ENCODE results near the gene GGTA1.

Gene GGTA1

GRCh38 chr9:121474231-121474947 lies 25.3 kb downstream of the GGTA1 start:
- Histone ChIP-seq H2BK15ac (ENCODE audit: low read length) (no peak overlapping the region), H2BK120ac (ENCODE audit: low read depth, low read length) (no peak overlapping the region), H3K27me3 (ENCODE audit: control insufficient read depth in 3 of 3, insufficient read depth in 3 of 3, low read depth in 1 of 3, low read length in 3 of 3) (peaks cover 0 to 49% (median 0%) of the 10 kb centered on the region in 3 experiments), H3K9ac (ENCODE audit: low read depth, low read length, poor library complexity) (no peak overlapping the region), H3K36me3 (replicated peaks in 1 of 2; ENCODE audit: control insufficient read depth in 2 of 2, insufficient read depth in 2 of 2, low read length in 2 of 2) (no peaks in the 10 kb centered on the region), H3K14ac (ENCODE audit: low read length) (no peak overlapping the region), H3K79me1 (ENCODE audit: low read depth, low read length) (no peaks in the 10 kb centered on the region), H4K8ac (ENCODE audit: low read depth, low read length) (no peak overlapping the region), H3K18ac (ENCODE audit: low read length) (no peak overlapping the region), H3K27ac (replicated peaks; ENCODE audit: low read length) (no peak overlapping the region), H2BK5ac (ENCODE audit: low read length) (no peak overlapping the region), H3K9me3 (replicated peaks in 1 of 2; ENCODE audit: control insufficient read depth in 2 of 2, insufficient read depth in 1 of 2, low read depth in 1 of 2, low read length in 2 of 2) (no peaks in the 10 kb centered on the region), H2AK5ac (ENCODE audit: low read depth, low read length) (no peak overlapping the region), H3K4me2 (ENCODE audit: insufficient read depth, low read length, poor library complexity, severe bottlenecking) (no peak overlapping the region), H2BK12ac (ENCODE audit: low read length) (no peak overlapping the region), H3K4me3 (ENCODE audit: low read length in 2 of 2) (no peak overlapping the region), H3K4ac (ENCODE audit: low read length) (no peak overlapping the region), H2AFZ (ENCODE audit: low read length) (no peak overlapping the region), H4K91ac (ENCODE audit: low read depth, low read length, poor library complexity) (no peak overlapping the region), H3K4me1 (ENCODE audit: control insufficient read depth in 2 of 2, insufficient read depth in 1 of 2, low read depth in 1 of 2, low read length in 2 of 2) (peaks cover 0 to 6% of the 10 kb centered on the region in 2 donors), H3K23ac (ENCODE audit: low read depth, low read length, poor library complexity) (no peak overlapping the region)
- no CpG with 5 or more reads among the region's 10 CpGs for WGBS, 2 donors (ENCODE audit: extremely low coverage in 2 of 2, insufficient read length in 2 of 2, insufficient replicate concordance in 1 of 2)
- DNase-seq (ENCODE audit: low spot score) = no peak

- Histone ChIP-seq H3K4me1 (ENCODE audit: control insufficient read depth in 2 of 2, insufficient read depth in 1 of 2, low read depth in 1 of 2, low read length in 2 of 2) (peaks cover 0 to 2% of the 10 kb centered on the region in 2 donors), H3K4me3 (ENCODE audit: low read length in 2 of 2) (no peak overlapping the region), H2BK15ac (ENCODE audit: low read length) (no peak overlapping the region), H4K8ac (ENCODE audit: low read depth, low read length) (no peak overlapping the region), H2BK120ac (ENCODE audit: low read depth, low read length) (no peak overlapping the region), H2AK5ac (ENCODE audit: low read depth, low read length) (no peak overlapping the region), H2BK5ac (ENCODE audit: low read length) (no peak overlapping the region), H3K79me1 (ENCODE audit: low read depth, low read length) (no peaks in the 10 kb centered on the region), H3K27me3 (ENCODE audit: control insufficient read depth in 3 of 3, insufficient read depth in 3 of 3, low read depth in 1 of 3, low read length in 3 of 3) (peaks cover 0 to 46% (median 0%) of the 10 kb centered on the region in 3 experiments), H3K14ac (ENCODE audit: low read length) (no peak overlapping the region), H3K9me3 (replicated peaks in 1 of 2; ENCODE audit: control insufficient read depth in 2 of 2, insufficient read depth in 1 of 2, low read depth in 1 of 2, low read length in 2 of 2) (no peaks in the 10 kb centered on the region), H3K27ac (replicated peaks; ENCODE audit: low read length) (no peak overlapping the region), H3K18ac (ENCODE audit: low read length) (no peak overlapping the region), H3K23ac (ENCODE audit: low read depth, low read length, poor library complexity) (no peak overlapping the region), H3K36me3 (replicated peaks in 1 of 2; ENCODE audit: control insufficient read depth in 2 of 2, insufficient read depth in 2 of 2, low read length in 2 of 2) (no peaks in the 10 kb centered on the region), H4K91ac (ENCODE audit: low read depth, low read length, poor library complexity) (no peak overlapping the region), H3K9ac (ENCODE audit: low read depth, low read length, poor library complexity) (no peak overlapping the region), H3K4ac (ENCODE audit: low read length) (no peak overlapping the region), H2AFZ (ENCODE audit: low read length) (no peak overlapping the region), H2BK12ac (ENCODE audit: low read length) (no peak overlapping the region), H3K4me2 (ENCODE audit: insufficient read depth, low read length, poor library complexity, severe bottlenecking) (no peak overlapping the region)
- no CpG with 5 or more reads among the region's 6 CpGs for WGBS, 2 donors (ENCODE audit: extremely low coverage in 2 of 2, insufficient read length in 2 of 2, insufficient replicate concordance in 1 of 2)
- DNase-seq (ENCODE audit: low spot score) = no peak
Observed at GRCh38 chr9:121473229-121473628, 26.4 kb downstream of the GGTA1 start.

- Histone ChIP-seq H2BK12ac (ENCODE audit: low read length) (no peak overlapping the region), H2BK5ac (ENCODE audit: low read length) (no peak overlapping the region), H2BK120ac (ENCODE audit: low read depth, low read length) (no peak overlapping the region), H3K4me1 (ENCODE audit: control insufficient read depth in 2 of 2, insufficient read depth in 1 of 2, low read depth in 1 of 2, low read length in 2 of 2) (peaks cover 0 to 2% of the 10 kb centered on the region in 2 donors), H3K27me3 (ENCODE audit: control insufficient read depth in 3 of 3, insufficient read depth in 3 of 3, low read depth in 1 of 3, low read length in 3 of 3) (peaks cover 0 to 41% (median 0%) of the 10 kb centered on the region in 3 experiments), H3K36me3 (replicated peaks in 1 of 2; ENCODE audit: control insufficient read depth in 2 of 2, insufficient read depth in 2 of 2, low read length in 2 of 2) (no peaks in the 10 kb centered on the region), H3K23ac (ENCODE audit: low read depth, low read length, poor library complexity) (no peak overlapping the region), H3K9ac (ENCODE audit: low read depth, low read length, poor library complexity) (no peak overlapping the region), H3K79me1 (ENCODE audit: low read depth, low read length) (no peaks in the 10 kb centered on the region), H3K4ac (ENCODE audit: low read length) (no peak overlapping the region), H3K9me3 (replicated peaks in 1 of 2; ENCODE audit: control insufficient read depth in 2 of 2, insufficient read depth in 1 of 2, low read depth in 1 of 2, low read length in 2 of 2) (no peaks in the 10 kb centered on the region), H3K27ac (replicated peaks; ENCODE audit: low read length) (no peak overlapping the region), H3K18ac (ENCODE audit: low read length) (no peak overlapping the region), H3K4me3 (ENCODE audit: low read length in 2 of 2) (no peak overlapping the region), H4K91ac (ENCODE audit: low read depth, low read length, poor library complexity) (no peak overlapping the region), H3K14ac (ENCODE audit: low read length) (no peak overlapping the region), H2AFZ (ENCODE audit: low read length) (no peak overlapping the region), H2AK5ac (ENCODE audit: low read depth, low read length) (no peak overlapping the region), H2BK15ac (ENCODE audit: low read length) (no peak overlapping the region), H3K4me2 (ENCODE audit: insufficient read depth, low read length, poor library complexity, severe bottlenecking) (no peak overlapping the region), H4K8ac (ENCODE audit: low read depth, low read length) (no peak overlapping the region)
- no peak for DNase-seq (ENCODE audit: low spot score)
- WGBS, 2 donors (ENCODE audit: extremely low coverage in 2 of 2, insufficient read length in 2 of 2, insufficient replicate concordance in 1 of 2) = no CpG with 5 or more reads among the region's 5 CpGs
Observed at GRCh38 chr9:121472446-121472845, 27.2 kb downstream of the GGTA1 start.

- no peaks in the 10 kb centered on the region for H3K4me1 ChIP-seq (ENCODE audit: control insufficient read depth in 2 of 2, insufficient read depth in 1 of 2, low read depth in 1 of 2, low read length in 2 of 2)
- no peaks in the 10 kb centered on the region for H3K36me3 ChIP-seq (replicated peaks in 1 of 2; ENCODE audit: control insufficient read depth in 2 of 2, insufficient read depth in 2 of 2, low read length in 2 of 2)
- DNase-seq (ENCODE audit: low spot score) = no peak
- no peak overlapping the region for H2BK15ac ChIP-seq (ENCODE audit: low read length)
- H2AFZ ChIP-seq (ENCODE audit: low read length) = no peak overlapping the region
- no peak overlapping the region for H3K23ac ChIP-seq (ENCODE audit: low read depth, low read length, poor library complexity)
- H2BK12ac ChIP-seq (ENCODE audit: low read length) = no peak overlapping the region
- no peaks in the 10 kb centered on the region for H3K9me3 ChIP-seq (replicated peaks in 1 of 2; ENCODE audit: control insufficient read depth in 2 of 2, insufficient read depth in 1 of 2, low read depth in 1 of 2, low read length in 2 of 2)
- no CpG with 5 or more reads among the region's 1 CpG for WGBS, 2 donors (ENCODE audit: extremely low coverage in 2 of 2, insufficient read length in 2 of 2, insufficient replicate concordance in 1 of 2)
- H3K4me2 ChIP-seq (ENCODE audit: insufficient read depth, low read length, poor library complexity, severe bottlenecking) = no peak overlapping the region
- no peak overlapping the region for H3K27ac ChIP-seq (replicated peaks; ENCODE audit: low read length)
- H4K8ac ChIP-seq (ENCODE audit: low read depth, low read length) = no peak overlapping the region
- H3K27me3 ChIP-seq (ENCODE audit: control insufficient read depth in 3 of 3, insufficient read depth in 3 of 3, low read depth in 1 of 3, low read length in 3 of 3) = peaks cover 0 to 22% (median 0%) of the 10 kb centered on the region in 3 experiments
- no peak overlapping the region for H3K14ac ChIP-seq (ENCODE audit: low read length)
- H2BK5ac ChIP-seq (ENCODE audit: low read length) = no peak overlapping the region
- H4K91ac ChIP-seq (ENCODE audit: low read depth, low read length, poor library complexity) = no peak overlapping the region
- H3K79me1 ChIP-seq (ENCODE audit: low read depth, low read length) = no peaks in the 10 kb centered on the region
- H2BK120ac ChIP-seq (ENCODE audit: low read depth, low read length) = no peak overlapping the region
- H2AK5ac ChIP-seq (ENCODE audit: low read depth, low read length) = no peak overlapping the region
- no peak overlapping the region for H3K4me3 ChIP-seq (ENCODE audit: low read length in 2 of 2)
- H3K9ac ChIP-seq (ENCODE audit: low read depth, low read length, poor library complexity) = no peak overlapping the region
- no peak overlapping the region for H3K4ac ChIP-seq (ENCODE audit: low read length)
- no peak overlapping the region for H3K18ac ChIP-seq (ENCODE audit: low read length)
Observed at GRCh38 chr9:121466142-121466541, 33.5 kb downstream of the GGTA1 start.

Measured in neuronal stem cell (in vitro differentiated cells).